Measurements from ENCODE around the gene RBM33. TPM values are rescaled to one million over a fixed set of nuclear protein-coding genes. Genes with fewer than 3 reads are reported as not detected.

RBM33 gene
- total and polyA plus RNA-seq, 2 of the 8 experiments (the other 6 are each of a cell fraction or from before 2014, with no cell fraction given) = 16.5 to 64.6 TPM

DNA sequence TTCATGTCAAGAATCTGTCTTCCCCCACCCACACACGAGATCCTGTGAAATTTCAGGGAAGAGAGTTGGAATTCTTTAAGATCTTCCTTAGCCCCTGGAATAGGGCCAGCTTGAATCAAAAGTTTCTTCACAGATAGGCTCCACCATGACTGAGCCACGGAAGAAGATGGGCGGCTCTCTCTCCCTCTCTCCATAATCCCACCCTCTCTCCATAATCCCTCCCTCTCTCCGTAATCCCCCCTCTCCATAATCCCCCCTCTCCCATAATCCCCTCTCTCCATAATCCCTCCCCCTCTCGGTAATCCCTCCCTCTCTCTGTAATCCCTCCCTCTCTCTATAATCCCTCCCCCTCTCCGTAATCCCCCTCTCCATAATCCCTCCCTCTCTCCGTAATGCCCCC, 147.4 kb downstream of the RBM33 start:
- ChIA-PET POLR2A (ENCODE audit: partially characterized antibody) (no interaction called here), CTCF (ENCODE audit: partially characterized antibody) (no interaction called here)
- H2AK5ac ChIP-seq (ENCODE audit: low read depth, low read length) = no peak overlapping the region
- H3K27ac ChIP-seq (ENCODE audit: low read depth, low read length) = no peak overlapping the region
- 73 to 97% methylated on average over 4 to 5 of the region's 7 CpGs for WGBS, 2 experiments (ENCODE audit: extremely low coverage in 1 of 2, insufficient coverage in 1 of 2, insufficient read length in 1 of 2, insufficient replicate concordance in 2 of 2, low coverage in 1 of 2, low lambda C conversion rate in 2 of 2, missing lambda C conversion rate in 1 of 2)
- H2AFZ ChIP-seq (ENCODE audit: low read length) = no peak overlapping the region
- H3K36me3 ChIP-seq (ENCODE audit: control insufficient read depth in 2 of 4, insufficient read depth in 4 of 4, low read length in 3 of 4) = no peaks in the 10 kb centered on the region
- no peak overlapping the region for H2BK15ac ChIP-seq (ENCODE audit: low read length)
- H3K23ac ChIP-seq (ENCODE audit: insufficient read length) = no peak overlapping the region
- no peak overlapping the region for H3K18ac ChIP-seq (ENCODE audit: extremely low read depth, low read length)
- no peaks in the 10 kb centered on the region for H3K79me2 ChIP-seq (ENCODE audit: control insufficient read depth in 1 of 2, insufficient read depth in 2 of 2, low read length in 2 of 2)
- H2BK5ac ChIP-seq (ENCODE audit: low read depth, low read length) = no peak overlapping the region
- peaks cover 9% of the 10 kb centered on the region for H3K23me2 ChIP-seq (ENCODE audit: low read depth, low read length)
- H4K20me1 ChIP-seq (replicated peaks in 1 of 2; ENCODE audit: control insufficient read depth in 1 of 2, insufficient read depth in 2 of 2, low read length in 2 of 2) = peaks cover 0 to 7% of the 10 kb centered on the region in 2 experiments
- H3K9me3 ChIP-seq (ENCODE audit: insufficient read depth in 2 of 2, low read depth in 1 of 2, low read length in 1 of 2) = peaks cover 5 to 7% of the 10 kb centered on the region in 2 experiments; a peak in 1 of 4 replicates
- no peak overlapping the region for H4K5ac ChIP-seq (ENCODE audit: insufficient read length, low read depth, low read length)
- H3K4me2 ChIP-seq (ENCODE audit: insufficient read depth in 1 of 2, low read depth in 2 of 2, low read length in 2 of 2) = no peak overlapping the region
- no peak overlapping the region for H3K9ac ChIP-seq (replicated peaks in 1 of 4; ENCODE audit: extremely low read depth in 1 of 4, low read depth in 3 of 4, low read length in 3 of 4)
- no peak overlapping the region for H2BK20ac ChIP-seq (ENCODE audit: low read length)
- FAIRE-seq = peak; percentile 93
- H3K56ac ChIP-seq (replicated peaks; ENCODE audit: insufficient read length, low read depth, low read length) = no peak overlapping the region
- no peak overlapping the region for H4K8ac ChIP-seq (ENCODE audit: extremely low read depth, insufficient read depth, low read length)
- no peak overlapping the region for H2BK120ac ChIP-seq (replicated peaks; ENCODE audit: low read depth, low read length)
- no peak overlapping the region for H2BK12ac ChIP-seq (ENCODE audit: low read depth, low read length)
- H3K27me3 ChIP-seq (replicated peaks in 1 of 4; ENCODE audit: control insufficient read depth in 3 of 4, extremely low read depth in 1 of 4, insufficient read depth in 3 of 4, low read length in 3 of 4) = peaks cover 0 to 23% (median 12%) of the 10 kb centered on the region in 4 experiments; a peak in 5 of 7 replicates
- DNase-seq (ENCODE audit: low read depth in 1 of 2, low spot score in 2 of 2) = no peak
- no peak overlapping the region for H3K14ac ChIP-seq (ENCODE audit: insufficient read length)
- no peak overlapping the region for H4K91ac ChIP-seq (replicated peaks; ENCODE audit: insufficient read length, low read length)
- no peak overlapping the region for H3K4ac ChIP-seq (replicated peaks; ENCODE audit: insufficient read length, low read depth, low read length)
- peaks cover 0 to 2% (median under 1%) of the 10 kb centered on the region in 4 experiments; a peak in 1 of 7 replicates for H3K4me1 ChIP-seq (replicated peaks in 1 of 4; ENCODE audit: control insufficient read depth in 3 of 4, insufficient read depth in 4 of 4, low read length in 3 of 4)
- no peak overlapping the region for H3K4me3 ChIP-seq (ENCODE audit: extremely low read depth in 1 of 4, insufficient read depth in 2 of 4, low read depth in 3 of 4, low read length in 4 of 4)
- H3K79me1 ChIP-seq (ENCODE audit: low read depth, low read length) = 0 out of 2 replicates have a peak, but pooled peaks cover 2% of the 10 kb centered on the region
- TF ChIP-seq SIRT6 (IDR thresholded peaks at IDR 0.05; ENCODE audit: low read length) (no peak), RAD21 (IDR thresholded peaks at IDR 0.05 in 1 of 2, conservative IDR thresholded peaks at IDR 0.05 in 1 of 2; ENCODE audit: low read depth in 2 of 2, low read length in 2 of 2) (no peak), CBX8 (IDR thresholded peaks at IDR 0.05; ENCODE audit: borderline replicate concordance, low read depth, low read length) (no peak), TBP (IDR thresholded peaks at IDR 0.05; ENCODE audit: low read depth, low read length) (no peak), ASH2L (IDR thresholded peaks at IDR 0.05; ENCODE audit: low read length) (no peak), POU5F1 (IDR thresholded peaks at IDR 0.05; ENCODE audit: low read depth, low read length) (no peak), TAF7 (optimal IDR thresholded peaks at IDR 0.05; ENCODE audit: borderline replicate concordance, low read depth, low read length) (no peak), YY1 (IDR thresholded peaks at IDR 0.05; ENCODE audit: low read depth, low read length) (no peak), TEAD4 (IDR thresholded peaks at IDR 0.05; ENCODE audit: low read depth, low read length) (no peak), GABPA (IDR thresholded peaks at IDR 0.05; ENCODE audit: borderline replicate concordance, insufficient read depth, low read length) (no peak), JUND (IDR thresholded peaks at IDR 0.05; ENCODE audit: low read length) (no peak)
- TF ChIP-seq, protein P1, sequence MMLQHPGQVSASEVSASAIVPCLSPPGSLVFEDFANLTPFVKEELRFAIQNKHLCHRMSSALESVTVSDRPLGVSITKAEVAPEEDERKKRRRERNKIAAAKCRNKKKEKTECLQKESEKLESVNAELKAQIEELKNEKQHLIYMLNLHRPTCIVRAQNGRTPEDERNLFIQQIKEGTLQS (IDR thresholded peaks at IDR 0.05; ENCODE audit: insufficient read depth, low read depth, low read length) = no peak
- TF ChIP-seq, protein P2, sequence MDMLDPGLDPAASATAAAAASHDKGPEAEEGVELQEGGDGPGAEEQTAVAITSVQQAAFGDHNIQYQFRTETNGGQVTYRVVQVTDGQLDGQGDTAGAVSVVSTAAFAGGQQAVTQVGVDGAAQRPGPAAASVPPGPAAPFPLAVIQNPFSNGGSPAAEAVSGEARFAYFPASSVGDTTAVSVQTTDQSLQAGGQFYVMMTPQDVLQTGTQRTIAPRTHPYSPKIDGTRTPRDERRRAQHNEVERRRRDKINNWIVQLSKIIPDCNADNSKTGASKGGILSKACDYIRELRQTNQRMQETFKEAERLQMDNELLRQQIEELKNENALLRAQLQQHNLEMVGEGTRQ (IDR thresholded peaks at IDR 0.05; ENCODE audit: low read length) = no peak
